Mesenchymal stem cell (in vitro differentiated cells and primary cell): ENCODE measurements around the gene FSTL4.
"Not testable (repeated sequence)": the region's sequence is repeated elsewhere in the genome, so short reads cannot be mapped to it uniquely, and the experiment has no call there.

Experiments
- DNase-seq: peaks from one replicate; pipeline ENCODE4 v3.0.0-alpha.2; 2013
- H2AFZ ChIP-seq: one replicate; pipeline ENCODE4 v1.6.1; 2013; ENCODE audit warnings: low read depth, mild to moderate bottlenecking, control low read depth, inconsistent platforms, low read length, moderate library complexity
- H2AK5ac ChIP-seq: 2 replicates; pipeline ENCODE4 v1.6.1; 2013; ENCODE audit warnings: low read length, moderate library complexity, mild to moderate bottlenecking, inconsistent platforms; ENCODE audit not compliant: severe bottlenecking
- H2BK120ac ChIP-seq: one replicate; pipeline ENCODE4 v1.6.1; 2013; ENCODE audit warnings: low read depth, mild to moderate bottlenecking, inconsistent platforms, low read length, moderate library complexity
- H2BK12ac ChIP-seq, 2 experiments: one replicate each; pipeline ENCODE4 v1.6.1; 2013; ENCODE audit warnings: inconsistent platforms in 2 of 2, low read length in 2 of 2, mild to moderate bottlenecking in 2 of 2, moderate library complexity in 2 of 2, control low read depth in 1 of 2
- H2BK15ac ChIP-seq: one replicate; pipeline ENCODE4 v1.6.1; 2013; ENCODE audit warnings: mild to moderate bottlenecking, low read depth, inconsistent platforms; ENCODE audit not compliant: poor library complexity, severe bottlenecking
- H2BK5ac ChIP-seq: 2 replicates; pipeline ENCODE4 v1.6.1; 2013; ENCODE audit warnings: low read depth, mild to moderate bottlenecking, low read length, control low read depth, inconsistent platforms; ENCODE audit not compliant: poor library complexity, severe bottlenecking
- H3K14ac ChIP-seq, 2 experiments: one replicate each; pipeline ENCODE4 v1.6.1; 2013; ENCODE audit warnings: inconsistent platforms in 2 of 2, low read length in 2 of 2, control low read depth in 1 of 2, mild to moderate bottlenecking in 1 of 2, moderate library complexity in 1 of 2
- H3K18ac ChIP-seq, 2 experiments: one replicate each; pipeline ENCODE4 v1.6.1; 2013; ENCODE audit warnings: inconsistent platforms in 2 of 2, low read length in 2 of 2, control low read depth in 1 of 2, low read depth in 1 of 2, mild to moderate bottlenecking in 1 of 2
- H3K23ac ChIP-seq, 2 experiments: one replicate each; pipeline ENCODE4 v1.6.1; 2013; ENCODE audit warnings: inconsistent platforms in 2 of 2, low read length in 2 of 2, mild to moderate bottlenecking in 2 of 2, moderate library complexity in 2 of 2, control low read depth in 1 of 2
- H3K27ac ChIP-seq: 2 replicates; pipeline ENCODE4 v1.5.1; 2013; ENCODE audit warnings: mild to moderate bottlenecking, moderate library complexity, low read length, control low read depth, inconsistent platforms; ENCODE audit not compliant: poor library complexity, severe bottlenecking
- H3K27me3 ChIP-seq, 2 experiments: 2 replicates each; pipeline versions ENCODE4 v1.6.1 to v1.7.0; 2013; ENCODE audit warnings: low read length in 2 of 2, mild to moderate bottlenecking in 2 of 2, moderate library complexity in 2 of 2, control low read depth in 1 of 2, inconsistent platforms in 1 of 2; ENCODE audit not compliant: control insufficient read depth in 1 of 2, insufficient read depth in 1 of 2
- H3K36me3 ChIP-seq, 2 experiments: 2 replicates each; pipeline versions ENCODE4 v1.6.1 to v1.7.0; 2013; ENCODE audit warnings: low read length in 2 of 2, control low read depth in 1 of 2, inconsistent platforms in 1 of 2, low read depth in 1 of 2, mild to moderate bottlenecking in 1 of 2; ENCODE audit not compliant: insufficient read depth in 2 of 2, control insufficient read depth in 1 of 2
- H3K4ac ChIP-seq, 2 experiments: one replicate each; pipeline ENCODE4 v1.6.1; 2013; ENCODE audit warnings: inconsistent platforms in 2 of 2, low read length in 2 of 2, mild to moderate bottlenecking in 2 of 2, moderate library complexity in 2 of 2, control low read depth in 1 of 2, low read depth in 1 of 2
- H3K4me1 ChIP-seq: 2 replicates; pipeline ENCODE4 v1.6.1; 2013; ENCODE audit warnings: low read depth, low read length, control low read depth; ENCODE audit not compliant: control insufficient read depth, insufficient read depth
- H3K4me2 ChIP-seq: 2 replicates; pipeline ENCODE4 v1.6.1; 2013; ENCODE audit warnings: low read length, mild to moderate bottlenecking, inconsistent platforms; ENCODE audit not compliant: poor library complexity, severe bottlenecking
- H3K4me3 ChIP-seq, 2 experiments: 2 replicates each; pipeline versions ENCODE4 v1.5.1 to v1.7.0; 2013; ENCODE audit warnings: low read length in 2 of 2, mild to moderate bottlenecking in 2 of 2, control low read depth in 1 of 2, low read depth in 1 of 2; ENCODE audit not compliant: insufficient read depth in 1 of 2
- H3K79me1 ChIP-seq: replicated peaks from 2 replicates; pipeline ENCODE4 v1.6.1; 2013; ENCODE audit warnings: mild to moderate bottlenecking, control low read depth, low read length, inconsistent platforms; ENCODE audit not compliant: poor library complexity, severe bottlenecking
- H3K9ac ChIP-seq: 2 replicates; pipeline ENCODE4 v1.7.0; 2013; ENCODE audit warnings: mild to moderate bottlenecking, low read length, moderate library complexity
- H3K9me3 ChIP-seq: 2 replicates; pipeline ENCODE4 v1.7.0; 2013; ENCODE audit warnings: mild to moderate bottlenecking, low read length; ENCODE audit not compliant: control insufficient read depth
- H4K8ac ChIP-seq: one replicate; pipeline ENCODE4 v1.6.1; 2013; ENCODE audit warnings: inconsistent platforms, mild to moderate bottlenecking, low read length, moderate library complexity
- H4K91ac ChIP-seq: one replicate; pipeline ENCODE4 v1.6.1; 2013; ENCODE audit warnings: mild to moderate bottlenecking, low read length, inconsistent platforms
- WGBS: methylation state at CpG from one replicate; pipeline ENCODE4 v1.1.7; 2013; ENCODE audit warnings: mixed read lengths; 5-methylcytosine and 5-hydroxymethylcytosine counted together

The FSTL4 gene

GRCh38 chr5:133192716-133193115, 419.6 kb downstream of the FSTL4 start:
- H3K4me1 ChIP-seq: peaks cover 7% of the 10 kb centered on the region
- no peak overlapping the region for H2BK12ac ChIP-seq
- H4K8ac ChIP-seq: no peak overlapping the region
- H3K14ac ChIP-seq: no peak overlapping the region
- no peak overlapping the region for H3K4me2 ChIP-seq
- no peaks in the 10 kb centered on the region for H3K36me3 ChIP-seq
- no peak overlapping the region for H3K4me3 ChIP-seq
- H3K27ac ChIP-seq: no peak overlapping the region
- H2BK120ac ChIP-seq: no peak overlapping the region
- H3K18ac ChIP-seq: no peak overlapping the region
- no peak overlapping the region for H2BK15ac ChIP-seq
- H3K9me3 ChIP-seq: no peaks in the 10 kb centered on the region
- no peak overlapping the region for H4K91ac ChIP-seq
- no peak overlapping the region for H2AK5ac ChIP-seq
- no peaks in the 10 kb centered on the region for H3K79me1 ChIP-seq
- DNase-seq: no peak
- no peak overlapping the region for H2AFZ ChIP-seq
- no peak overlapping the region for H3K4ac ChIP-seq
- H3K27me3 ChIP-seq: peaks cover 6 to 36% of the 10 kb centered on the region in 2 experiments
- H3K9ac ChIP-seq: no peak overlapping the region
- WGBS: 94% methylated on average over 8 of the region's 8 CpGs
- no peak overlapping the region for H2BK5ac ChIP-seq
- H3K23ac ChIP-seq: no peak overlapping the region

DNA sequence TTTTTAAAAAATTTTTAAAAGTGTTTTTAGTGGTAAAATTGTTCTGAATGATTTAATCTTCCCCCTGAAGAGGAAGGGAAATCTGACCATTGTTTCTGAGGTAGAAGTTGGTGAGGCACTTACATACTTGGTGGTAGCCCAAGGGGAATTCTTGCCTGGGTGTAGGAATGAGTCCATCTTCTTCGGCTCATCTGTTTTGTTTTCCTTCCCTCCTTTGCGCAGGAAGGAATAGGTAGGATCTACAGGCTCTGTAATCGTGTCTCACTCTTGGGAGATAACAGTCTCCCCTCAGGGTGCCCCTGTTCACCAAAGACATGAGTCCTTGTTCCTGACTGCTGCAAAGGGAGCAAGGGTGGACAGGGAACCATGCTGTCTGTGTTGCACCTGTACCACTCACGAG, 422.5 kb downstream of the FSTL4 start:
- Histone ChIP-seq H2AFZ (no peak overlapping the region), H3K9me3 (no peaks in the 10 kb centered on the region), H4K91ac (no peak overlapping the region), H3K79me1 (no peaks in the 10 kb centered on the region), H2AK5ac (no peak overlapping the region), H3K23ac (no peak overlapping the region), H3K27ac (no peak overlapping the region), H2BK120ac (no peak overlapping the region), H2BK12ac (no peak overlapping the region), H4K8ac (no peak overlapping the region), H3K4me2 (no peak overlapping the region), H3K14ac (no peak overlapping the region), H2BK5ac (no peak overlapping the region), H3K4me1 (no peaks in the 10 kb centered on the region), H3K27me3 (peaks cover 6 to 13% of the 10 kb centered on the region in 2 experiments), H3K4ac (no peak overlapping the region), H3K36me3 (no peaks in the 10 kb centered on the region), H3K9ac (no peak overlapping the region), H3K4me3 (no peak overlapping the region), H2BK15ac (no peak overlapping the region), H3K18ac (no peak overlapping the region)
- no peak for DNase-seq
- 81% methylated on average over 3 of the region's 4 CpGs for WGBS

DNA sequence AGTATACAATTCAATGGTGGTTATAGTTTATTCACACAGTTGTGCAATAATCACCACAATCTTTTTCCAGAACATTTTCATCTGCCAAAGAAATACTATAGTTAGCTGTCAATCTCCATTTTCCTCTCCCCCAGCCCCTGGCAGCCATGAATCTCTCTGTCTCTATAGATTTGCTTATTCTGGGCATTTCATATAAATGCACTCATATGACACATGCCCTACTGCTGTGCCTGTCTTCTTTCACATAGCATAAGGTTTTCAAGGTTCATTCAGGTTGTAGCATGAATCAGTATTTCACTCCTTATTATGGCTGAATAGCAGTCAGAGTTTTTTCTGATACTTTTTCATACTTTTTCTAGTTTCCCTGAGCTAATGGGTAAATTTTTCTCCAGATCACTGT, 432.9 kb downstream of the FSTL4 start:
- H2AK5ac ChIP-seq: no peak overlapping the region
- no peak overlapping the region for H2BK120ac ChIP-seq
- H2BK12ac ChIP-seq: no peak overlapping the region
- H3K36me3 ChIP-seq: no peaks in the 10 kb centered on the region
- H3K79me1 ChIP-seq: no peaks in the 10 kb centered on the region
- no peak overlapping the region for H3K4me3 ChIP-seq
- no peak overlapping the region for H2AFZ ChIP-seq
- no peak overlapping the region for H3K18ac ChIP-seq
- H3K4me2 ChIP-seq: no peak overlapping the region
- no peak overlapping the region for H3K4ac ChIP-seq
- H3K23ac ChIP-seq: no peak overlapping the region
- peaks cover 2% of the 10 kb centered on the region for H3K4me1 ChIP-seq
- H3K9me3 ChIP-seq: no peaks in the 10 kb centered on the region
- H3K27me3 ChIP-seq: peaks cover 0 to 5% of the 10 kb centered on the region in 2 experiments
- H3K27ac ChIP-seq: no peak overlapping the region
- H3K14ac ChIP-seq: no peak overlapping the region
- no peak overlapping the region for H2BK5ac ChIP-seq
- no peak overlapping the region for H4K91ac ChIP-seq
- no peak overlapping the region for H3K9ac ChIP-seq
- no peak for DNase-seq
- no peak overlapping the region for H2BK15ac ChIP-seq
- H4K8ac ChIP-seq: no peak overlapping the region

DNA sequence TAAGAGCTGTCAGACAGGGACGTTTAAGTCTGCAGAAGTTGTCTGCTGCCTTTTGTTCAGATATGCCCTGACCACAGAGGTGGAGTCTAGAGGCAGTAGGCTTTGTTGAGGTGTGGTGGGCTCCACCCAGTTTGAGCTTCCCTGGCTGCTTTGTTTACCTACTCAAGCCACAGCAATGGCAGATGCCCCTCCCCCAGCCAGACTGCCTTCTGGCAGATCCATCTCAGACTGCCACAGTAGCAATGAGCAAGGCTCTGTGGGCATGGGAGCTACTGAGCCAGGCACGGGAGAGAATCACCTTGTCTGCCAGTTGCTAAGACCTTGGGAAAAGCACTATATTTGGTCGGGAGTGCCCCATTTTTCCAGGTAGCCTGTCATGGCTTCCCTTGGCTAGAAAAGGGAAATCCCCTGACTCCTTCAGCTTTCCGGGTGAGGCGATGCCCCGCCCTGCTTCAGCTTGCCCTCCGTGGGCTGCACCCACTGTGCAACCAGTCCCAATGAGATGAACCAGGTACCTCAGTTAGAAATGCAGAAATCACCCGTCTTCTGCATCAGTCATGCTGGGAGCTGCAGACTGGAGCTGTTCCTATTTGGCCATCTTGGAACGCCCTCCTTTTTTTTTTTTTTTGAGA, 441.5 kb downstream of the FSTL4 start:
- H3K14ac ChIP-seq, H2AK5ac ChIP-seq, H3K23ac ChIP-seq, H3K27ac ChIP-seq, H2BK5ac ChIP-seq, H3K9me3 ChIP-seq, H3K9ac ChIP-seq, H2AFZ ChIP-seq, H3K4me1 ChIP-seq, DNase-seq, H3K4me3 ChIP-seq, H2BK12ac ChIP-seq, H3K79me1 ChIP-seq, H3K4ac ChIP-seq, H3K36me3 ChIP-seq, H3K27me3 ChIP-seq, H2BK15ac ChIP-seq, H2BK120ac ChIP-seq, H4K91ac ChIP-seq, H3K4me2 ChIP-seq, H4K8ac ChIP-seq, H3K18ac ChIP-seq: not testable (repeated sequence)
- 70% methylated on average over 9 of the region's 9 CpGs for WGBS
